ENCODE data around the gene CAMK2D. TPM values are rescaled to one million over a fixed set of nuclear protein-coding genes. Genes with fewer than 3 reads are reported as not detected.

CAMK2D gene
- total RNA-seq, 4 donors from 2014 or later: 45.9 to 67.1 (median 56.2) TPM

- H3K4me3 ChIP-seq: no peak overlapping the region
- no peaks in the 10 kb centered on the region for H3K27me3 ChIP-seq
- no peaks in the 10 kb centered on the region for H3K36me3 ChIP-seq
- no peak overlapping the region for H3K27ac ChIP-seq
- no peaks in the 10 kb centered on the region for H3K4me1 ChIP-seq
- H3K9me3 ChIP-seq: no peaks in the 10 kb centered on the region
- ATAC-seq: no peak
- WGBS, 2 donors (ENCODE audit: low coverage in 1 of 2): 79 to 100% methylated on average over 1 to 2 of the region's 2 CpGs
- TF ChIP-seq, protein P1, sequence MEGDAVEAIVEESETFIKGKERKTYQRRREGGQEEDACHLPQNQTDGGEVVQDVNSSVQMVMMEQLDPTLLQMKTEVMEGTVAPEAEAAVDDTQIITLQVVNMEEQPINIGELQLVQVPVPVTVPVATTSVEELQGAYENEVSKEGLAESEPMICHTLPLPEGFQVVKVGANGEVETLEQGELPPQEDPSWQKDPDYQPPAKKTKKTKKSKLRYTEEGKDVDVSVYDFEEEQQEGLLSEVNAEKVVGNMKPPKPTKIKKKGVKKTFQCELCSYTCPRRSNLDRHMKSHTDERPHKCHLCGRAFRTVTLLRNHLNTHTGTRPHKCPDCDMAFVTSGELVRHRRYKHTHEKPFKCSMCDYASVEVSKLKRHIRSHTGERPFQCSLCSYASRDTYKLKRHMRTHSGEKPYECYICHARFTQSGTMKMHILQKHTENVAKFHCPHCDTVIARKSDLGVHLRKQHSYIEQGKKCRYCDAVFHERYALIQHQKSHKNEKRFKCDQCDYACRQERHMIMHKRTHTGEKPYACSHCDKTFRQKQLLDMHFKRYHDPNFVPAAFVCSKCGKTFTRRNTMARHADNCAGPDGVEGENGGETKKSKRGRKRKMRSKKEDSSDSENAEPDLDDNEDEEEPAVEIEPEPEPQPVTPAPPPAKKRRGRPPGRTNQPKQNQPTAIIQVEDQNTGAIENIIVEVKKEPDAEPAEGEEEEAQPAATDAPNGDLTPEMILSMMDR (IDR thresholded peaks at IDR 0.05): no peak
- no peak for TF ChIP-seq POLR2A (IDR thresholded peaks at IDR 0.05)
Observed at GRCh38 chr4:113561758-113562157, 199.8 kb downstream of the CAMK2D start.

- Histone ChIP-seq H3K9me3 (no peaks in the 10 kb centered on the region), H3K4me3 (no peak overlapping the region), H3K27me3 (no peaks in the 10 kb centered on the region), H3K36me3 (no peaks in the 10 kb centered on the region), H3K4me1 (no peaks in the 10 kb centered on the region), H3K27ac (no peak overlapping the region)
- 88 to 100% methylated on average over 1 to 2 of the region's 2 CpGs for WGBS, 2 donors (ENCODE audit: low coverage in 1 of 2)
- ATAC-seq: no peak
- TF ChIP-seq POLR2A (IDR thresholded peaks at IDR 0.05) (no peak), POLR2AphosphoS5 (IDR thresholded peaks at IDR 0.05) (no peak), EP300 (IDR thresholded peaks at IDR 0.05) (no peak)
- TF ChIP-seq, protein P1 (IDR thresholded peaks at IDR 0.05): no peak
Observed at GRCh38 chr4:113561092-113561491, 200.4 kb downstream of the CAMK2D start.

DNA sequence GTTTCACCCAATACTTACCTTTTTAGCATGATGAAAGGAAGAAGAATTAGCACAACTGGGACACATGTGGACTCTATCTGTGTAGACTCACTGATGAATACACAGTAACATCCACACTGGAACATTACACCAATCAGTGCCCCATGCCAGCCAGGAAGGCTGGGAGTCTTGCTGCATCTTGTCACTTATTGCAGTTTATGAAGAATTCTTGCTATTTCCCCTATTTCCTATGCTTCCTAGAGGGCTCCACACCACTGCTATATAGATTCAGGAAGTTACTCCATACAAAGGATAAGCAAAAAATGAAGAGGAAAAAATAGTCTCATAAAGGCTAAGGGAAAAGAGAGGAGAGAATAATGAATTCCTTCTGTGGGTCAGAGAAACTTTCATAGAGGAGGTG is 201.0 kb downstream of the CAMK2D start:
- Histone ChIP-seq H3K9me3 (no peaks in the 10 kb centered on the region), H3K4me3 (no peak overlapping the region), H3K4me1 (no peaks in the 10 kb centered on the region), H3K27me3 (no peaks in the 10 kb centered on the region), H3K27ac (no peak overlapping the region), H3K36me3 (no peaks in the 10 kb centered on the region)
- no peak for ATAC-seq
- TF ChIP-seq, protein P1 (IDR thresholded peaks at IDR 0.05): no peak
- TF ChIP-seq POLR2A (IDR thresholded peaks at IDR 0.05): no peak
- TF ChIP-seq EP300 (IDR thresholded peaks at IDR 0.05): no peak
- no peak for TF ChIP-seq POLR2AphosphoS5 (IDR thresholded peaks at IDR 0.05)

GRCh38 chr4:113559947-113560346 is 201.6 kb downstream of the CAMK2D start:
- Histone ChIP-seq H3K4me3 (no peak overlapping the region), H3K4me1 (no peaks in the 10 kb centered on the region), H3K36me3 (no peaks in the 10 kb centered on the region), H3K27me3 (no peaks in the 10 kb centered on the region), H3K9me3 (no peaks in the 10 kb centered on the region), H3K27ac (no peak overlapping the region)
- WGBS, 2 donors (ENCODE audit: low coverage in 1 of 2): 87 to 94% methylated on average over 5 of the region's 5 CpGs
- ATAC-seq: no peak
- TF ChIP-seq POLR2A (IDR thresholded peaks at IDR 0.05) (no peak), POLR2AphosphoS5 (IDR thresholded peaks at IDR 0.05) (no peak), EP300 (IDR thresholded peaks at IDR 0.05) (no peak)
- TF ChIP-seq, protein P1 (IDR thresholded peaks at IDR 0.05): no peak

GRCh38 chr4:113556382-113557134 is 205.0 kb downstream of the CAMK2D start:
- Histone ChIP-seq H3K9me3 (no peaks in the 10 kb centered on the region), H3K4me1 (no peaks in the 10 kb centered on the region), H3K4me3 (no peak overlapping the region), H3K36me3 (no peaks in the 10 kb centered on the region), H3K27ac (no peak overlapping the region), H3K27me3 (no peaks in the 10 kb centered on the region)
- 92 to 100% methylated on average over 1 to 4 of the region's 4 CpGs for WGBS, 2 donors (ENCODE audit: low coverage in 1 of 2)
- ATAC-seq: no peak
- TF ChIP-seq POLR2AphosphoS5 (IDR thresholded peaks at IDR 0.05) (no peak), POLR2A (IDR thresholded peaks at IDR 0.05) (no peak), EP300 (IDR thresholded peaks at IDR 0.05) (no peak)
- TF ChIP-seq, protein P1 (IDR thresholded peaks at IDR 0.05): no peak
